ENCODE results near the gene BAIAP2L2. TPM values are rescaled to one million over a fixed set of nuclear protein-coding genes. Genes with fewer than 3 reads are reported as not detected.

BAIAP2L2 gene
- total and polyA plus RNA-seq, 10 of the 15 experiments (the other 5 are each of a cell fraction or from before 2014, with no cell fraction given): 0.08 to 0.38 (median 0.14) TPM; not detected in 6

DNA sequence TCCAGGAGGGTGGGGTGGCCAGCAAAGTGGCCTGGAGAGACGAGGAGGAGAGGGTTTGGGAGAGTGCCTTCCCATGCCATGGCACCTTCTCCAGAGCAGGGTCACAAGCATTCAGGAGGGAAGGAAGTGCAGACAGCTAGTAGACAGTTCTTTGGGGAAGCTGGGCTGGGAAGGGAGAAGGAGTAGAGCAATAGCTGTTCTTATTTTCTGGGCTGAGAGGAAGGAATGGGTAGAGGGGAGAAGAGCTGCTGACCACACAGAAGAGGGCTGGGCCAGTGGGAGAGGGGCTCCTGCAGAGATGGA lies 68.0 kb downstream of the BAIAP2L2 start (continued):
- TF ChIP-seq ZNF384 (IDR thresholded peaks at IDR 0.05; ENCODE audit: borderline replicate concordance, low read depth, low read length): no peak
- TF ChIP-seq SREBF1 (IDR thresholded peaks at IDR 0.05; ENCODE audit: low read length): no peak
- TF ChIP-seq SUZ12 (IDR thresholded peaks at IDR 0.05; ENCODE audit: unreplicated experiment): no peak

DNA sequence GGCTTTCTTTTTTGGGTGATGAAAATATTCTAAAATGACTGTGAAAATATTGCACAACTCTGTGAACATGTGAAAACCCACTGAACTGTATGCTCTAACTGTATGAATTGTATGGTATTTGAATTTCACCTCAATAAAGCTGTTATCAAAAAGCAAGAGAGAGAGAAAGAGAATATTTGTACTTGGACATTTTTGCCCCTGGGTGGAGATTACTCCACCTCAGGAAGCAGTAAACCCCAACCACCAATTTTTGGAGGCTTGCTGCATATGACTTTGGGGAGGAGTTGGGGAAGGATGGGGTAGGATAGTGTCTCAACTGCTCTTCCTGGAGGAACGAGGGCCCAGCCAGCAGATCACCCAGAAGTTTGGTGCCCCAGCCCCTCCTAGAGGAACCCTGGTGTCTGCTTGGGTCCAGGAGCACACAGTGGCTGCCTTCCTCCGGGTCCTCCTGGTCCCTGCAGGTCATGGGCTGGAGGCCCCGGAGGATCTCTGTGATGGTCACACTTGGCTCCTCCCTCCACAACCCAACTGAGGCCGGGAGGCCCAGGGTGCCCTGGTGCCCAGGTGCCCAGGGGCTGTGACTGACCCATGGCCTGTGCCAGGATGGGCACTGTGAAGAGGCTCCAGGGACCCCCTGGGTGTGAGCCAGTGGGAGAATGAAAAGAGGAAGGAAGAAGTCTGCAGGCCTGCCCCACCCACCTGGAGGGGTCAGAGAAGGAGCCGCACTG lies 68.6 kb downstream of the BAIAP2L2 start:
- ATAC-seq (no peak), FAIRE-seq (no peak), DNase-seq (ENCODE audit: low read depth, low spot score) (no peak)
- no peaks in the 10 kb centered on the region for H4K20me1 ChIP-seq (ENCODE audit: control insufficient read depth, insufficient read depth)
- H3K4me1 ChIP-seq (ENCODE audit: control insufficient read depth, insufficient read depth, low read length): no peaks in the 10 kb centered on the region
- TF ChIP-seq NR2C2 (IDR thresholded peaks at IDR 0.05; ENCODE audit: borderline replicate concordance, control insufficient read depth, insufficient read length, low read depth) (no peak), MTA2 (IDR thresholded peaks at IDR 0.05; ENCODE audit: low read depth) (no peak), SIX5 (IDR thresholded peaks at IDR 0.05; ENCODE audit: low read depth, low read length, severe bottlenecking) (no peak), MEF2A (IDR thresholded peaks at IDR 0.05; ENCODE audit: insufficient read depth, low read depth, low read length) (no peak), MYC (IDR thresholded peaks at IDR 0.05; ENCODE audit: insufficient read depth, insufficient read length, insufficient replicate concordance, low read length, severe bottlenecking) (no peak), YY1 (IDR thresholded peaks at IDR 0.05; ENCODE audit: low read depth, low read length) (no peak), RUNX3 (IDR thresholded peaks at IDR 0.05; ENCODE audit: low read length) (no peak), SREBF1 (IDR thresholded peaks at IDR 0.05; ENCODE audit: low read length) (no peak), PAX8 (IDR thresholded peaks at IDR 0.05) (no peak), CBX5 (IDR thresholded peaks at IDR 0.05; ENCODE audit: low read depth) (no peak), SIN3A (IDR thresholded peaks at IDR 0.05; ENCODE audit: low read depth, low read length) (no peak), CHD4 (IDR thresholded peaks at IDR 0.05) (no peak), KDM1A (IDR thresholded peaks at IDR 0.05; ENCODE audit: borderline replicate concordance) (no peak)
- TF ChIP-seq, protein P1, sequence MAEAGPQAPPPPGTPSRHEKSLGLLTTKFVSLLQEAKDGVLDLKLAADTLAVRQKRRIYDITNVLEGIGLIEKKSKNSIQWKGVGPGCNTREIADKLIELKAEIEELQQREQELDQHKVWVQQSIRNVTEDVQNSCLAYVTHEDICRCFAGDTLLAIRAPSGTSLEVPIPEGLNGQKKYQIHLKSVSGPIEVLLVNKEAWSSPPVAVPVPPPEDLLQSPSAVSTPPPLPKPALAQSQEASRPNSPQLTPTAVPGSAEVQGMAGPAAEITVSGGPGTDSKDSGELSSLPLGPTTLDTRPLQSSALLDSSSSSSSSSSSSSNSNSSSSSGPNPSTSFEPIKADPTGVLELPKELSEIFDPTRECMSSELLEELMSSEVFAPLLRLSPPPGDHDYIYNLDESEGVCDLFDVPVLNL (IDR thresholded peaks at IDR 0.05; ENCODE audit: low read depth, low read length): no peak
- TF ChIP-seq, protein P2, sequence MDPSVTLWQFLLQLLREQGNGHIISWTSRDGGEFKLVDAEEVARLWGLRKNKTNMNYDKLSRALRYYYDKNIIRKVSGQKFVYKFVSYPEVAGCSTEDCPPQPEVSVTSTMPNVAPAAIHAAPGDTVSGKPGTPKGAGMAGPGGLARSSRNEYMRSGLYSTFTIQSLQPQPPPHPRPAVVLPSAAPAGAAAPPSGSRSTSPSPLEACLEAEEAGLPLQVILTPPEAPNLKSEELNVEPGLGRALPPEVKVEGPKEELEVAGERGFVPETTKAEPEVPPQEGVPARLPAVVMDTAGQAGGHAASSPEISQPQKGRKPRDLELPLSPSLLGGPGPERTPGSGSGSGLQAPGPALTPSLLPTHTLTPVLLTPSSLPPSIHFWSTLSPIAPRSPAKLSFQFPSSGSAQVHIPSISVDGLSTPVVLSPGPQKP (IDR thresholded peaks at IDR 0.05; ENCODE audit: low read depth, low read length): no peak
- no peak overlapping the region for H2AFZ ChIP-seq (ENCODE audit: control insufficient read depth, low read depth, low read length)
- no peak overlapping the region for H3K9ac ChIP-seq (ENCODE audit: control insufficient read depth, insufficient read depth, low read length)
- H3K27me3 ChIP-seq (replicated peaks in 1 of 2; ENCODE audit: control insufficient read depth in 2 of 2, insufficient read depth in 2 of 2, low read length in 1 of 2): no peaks in the 10 kb centered on the region
- SMC1A ChIA-PET (ENCODE audit: uncharacterized antibody, unreplicated experiment): interaction anchor here (0.7 kb wide), 1 partner anchor 48 kb away, joined by 3 read pairs; no protein-coding TSS in a partner anchor
- no peaks in the 10 kb centered on the region for H3K9me3 ChIP-seq (replicated peaks; ENCODE audit: control insufficient read depth, insufficient read depth, low read length)
- CTCF ChIA-PET: no interaction called here
- in situ Hi-C loops (cut with MboI): no loop called here
- H3K4me2 ChIP-seq (ENCODE audit: control insufficient read depth, insufficient read depth): no peak overlapping the region
- H3K4me3 ChIP-seq: no peak overlapping the region
- H3K79me2 ChIP-seq (ENCODE audit: control insufficient read depth, insufficient read depth, low read length): no peaks in the 10 kb centered on the region
- WGBS (ENCODE audit: insufficient coverage, insufficient replicate concordance, low lambda C conversion rate, missing lambda C conversion rate): 18% methylated on average over 5 of the region's 5 CpGs
- no peak overlapping the region for H3K27ac ChIP-seq (ENCODE audit: control insufficient read depth, insufficient read depth)
- no TSS peak for BruUV-seq (replicated peaks)
- RAD21 ChIA-PET (ENCODE audit: unreplicated experiment): no interaction called here
- POLR2A ChIA-PET: no interaction called here
- intact Hi-C loops (cut with micrococcal nuclease; ENCODE audit: unreplicated experiment): no loop called here
- H3K36me3 ChIP-seq (ENCODE audit: control insufficient read depth in 2 of 2, insufficient read depth in 2 of 2, low read length in 1 of 2): no peaks in the 10 kb centered on the region

Measured in GM12878 (cell line).